IPS-11a (cell line): ENCODE measurements around the gene S100A1.
"Not testable (repeated sequence)": the region's sequence is repeated elsewhere in the genome, so short reads cannot be mapped to it uniquely, and the experiment has no call there.

Experiments used
- H3K4me3 ChIP-seq: one replicate; pipeline ENCODE4 v1.5.1; 2013; ENCODE audit warnings: low read depth, low read length, control low read depth

The S100A1 gene

DNA sequence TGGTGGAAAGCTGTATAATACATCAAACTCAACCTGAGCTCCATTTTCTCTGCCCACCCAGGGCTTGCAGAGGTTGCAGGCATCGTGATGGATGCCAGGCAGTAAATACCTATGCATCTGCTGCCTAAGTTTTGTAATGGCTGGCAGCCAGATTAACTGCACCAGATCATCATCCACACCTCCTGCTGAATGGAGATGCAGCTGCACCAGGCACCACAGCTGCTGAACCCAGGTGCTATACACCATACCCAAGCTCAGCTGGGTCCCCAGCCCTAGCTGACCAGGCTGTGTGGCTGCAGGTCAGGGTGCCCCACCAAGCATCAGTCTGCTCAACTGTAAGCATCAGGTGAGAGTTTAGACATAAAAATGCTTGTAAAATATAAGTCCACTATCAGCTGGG lies 23.5 kb downstream of the S100A1 start:
- H3K4me3 ChIP-seq = no peak overlapping the region

DNA sequence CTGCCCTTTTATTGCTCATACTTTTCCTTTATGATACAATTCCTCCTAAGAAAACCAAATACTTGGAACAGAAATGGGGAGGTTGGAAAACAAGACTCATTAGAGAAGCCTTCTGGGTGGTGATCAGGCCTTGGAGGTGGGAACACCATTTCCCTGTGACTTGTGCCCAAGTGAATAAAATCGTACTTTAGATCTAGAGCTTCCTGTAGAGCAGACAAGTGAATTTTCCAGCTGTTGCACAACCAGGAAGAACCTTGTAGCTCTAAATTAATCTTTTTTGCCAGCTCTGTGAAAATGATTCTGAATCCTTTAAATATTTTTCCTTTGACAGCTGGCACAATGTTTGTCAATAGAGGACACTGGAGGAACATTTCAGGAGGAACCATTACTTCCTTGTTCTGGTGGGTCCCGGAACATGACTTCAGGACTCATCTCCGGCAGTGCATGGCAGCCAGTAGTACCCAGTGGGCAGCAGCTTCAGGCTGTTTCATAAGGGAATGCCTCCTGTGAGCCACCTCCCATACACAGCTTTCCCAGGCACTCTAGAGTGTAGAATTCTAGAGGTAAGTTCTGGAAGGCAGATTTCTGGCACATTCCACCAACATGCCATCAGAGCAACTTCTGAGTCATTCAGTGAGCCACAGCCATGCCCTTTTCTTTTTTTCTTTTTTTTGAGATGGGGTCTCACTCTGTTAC lies 24.7 kb downstream of the S100A1 start:
- H3K4me3 ChIP-seq = no peak overlapping the region

DNA sequence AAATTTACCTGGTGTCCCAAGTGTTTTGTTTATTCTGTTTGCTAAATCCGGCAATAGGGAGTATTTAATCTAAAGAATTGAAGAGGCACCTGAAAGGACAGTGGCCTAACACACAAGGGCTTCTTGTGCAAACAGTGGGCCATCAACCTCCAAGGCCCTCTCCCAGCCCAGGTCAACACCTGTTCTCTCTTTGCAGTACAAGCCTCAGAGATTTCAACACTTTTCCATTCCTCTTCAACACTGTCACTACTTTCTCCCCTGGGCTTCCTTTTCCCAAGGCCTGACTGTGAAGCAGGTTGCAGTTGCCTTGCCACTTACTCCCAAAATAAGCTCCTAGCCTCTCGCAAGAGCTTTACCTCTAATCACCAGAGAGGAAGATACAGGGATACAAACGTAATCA lies 27.1 kb downstream of the S100A1 start:
- no peak overlapping the region for H3K4me3 ChIP-seq

DNA sequence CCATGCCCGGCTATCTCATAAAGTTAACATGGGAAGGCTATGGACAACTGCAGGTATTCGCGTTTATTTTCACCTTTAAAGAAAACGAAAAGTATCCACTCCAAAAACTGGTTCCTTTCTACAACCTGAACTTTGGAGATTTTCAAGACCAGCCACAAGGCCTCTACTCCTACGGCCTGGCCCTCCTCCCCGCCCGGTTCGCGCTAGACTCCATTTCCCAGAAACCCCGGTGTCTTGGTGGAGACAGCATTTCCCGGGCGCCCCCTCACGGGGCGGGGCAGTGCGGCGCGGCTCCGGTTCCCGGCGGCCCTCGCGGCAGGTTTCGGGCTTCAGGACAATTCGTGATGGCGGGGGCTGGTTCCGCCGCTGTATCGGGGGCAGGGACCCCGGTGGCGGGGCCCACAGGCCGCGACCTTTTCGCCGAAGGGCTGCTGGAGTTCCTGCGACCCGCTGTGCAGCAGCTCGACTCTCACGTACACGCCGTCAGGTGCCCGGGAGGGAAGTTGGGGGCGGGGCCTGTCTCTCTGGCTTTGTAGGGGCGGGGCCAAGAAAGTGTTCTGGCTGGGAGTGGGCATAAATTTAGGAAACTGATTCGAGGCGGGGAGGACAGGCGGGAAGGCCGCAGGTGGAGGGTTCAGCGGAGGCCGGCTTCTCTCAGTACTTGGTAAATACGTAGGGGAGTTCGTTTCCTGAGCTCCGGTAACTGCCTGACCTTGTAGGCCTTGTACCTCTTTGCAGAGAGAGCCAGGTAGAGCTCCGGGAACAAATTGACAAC lies 30.4 kb downstream of the S100A1 start, which contains the start of gene SNAPIN:
Gene SNAPIN, plus strand, starts transcription at position 304 of the 775 bp plus-strand sequence. Its CDS starts 41 bp downstream, at position 345.
- peak within 1 kb of the TSS; percentile 72 for H3K4me3 ChIP-seq

DNA sequence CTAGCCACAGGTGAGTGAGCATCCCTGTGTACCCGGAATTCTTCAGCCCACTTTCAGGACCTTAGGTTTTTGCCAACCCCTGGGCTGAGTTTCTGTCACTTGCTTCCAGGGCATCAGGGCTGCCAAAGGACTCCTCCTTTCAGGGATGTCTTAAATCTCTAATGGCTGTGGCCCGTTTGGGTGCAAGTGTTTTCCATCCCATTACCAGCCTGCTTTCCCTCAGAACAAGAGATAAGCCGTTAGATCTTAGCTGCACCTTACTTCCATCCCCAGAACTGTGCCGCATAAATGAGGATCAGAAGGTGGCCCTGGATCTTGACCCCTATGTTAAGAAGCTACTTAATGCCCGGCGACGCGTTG lies 30.9 kb downstream of the S100A1 start:
- peak overlapping the region; percentile 72 for H3K4me3 ChIP-seq

GRCh38 chr1:153659656-153660055 lies 31.4 kb downstream of the S100A1 start:
- peak overlapping the region; percentile 72 for H3K4me3 ChIP-seq

DNA sequence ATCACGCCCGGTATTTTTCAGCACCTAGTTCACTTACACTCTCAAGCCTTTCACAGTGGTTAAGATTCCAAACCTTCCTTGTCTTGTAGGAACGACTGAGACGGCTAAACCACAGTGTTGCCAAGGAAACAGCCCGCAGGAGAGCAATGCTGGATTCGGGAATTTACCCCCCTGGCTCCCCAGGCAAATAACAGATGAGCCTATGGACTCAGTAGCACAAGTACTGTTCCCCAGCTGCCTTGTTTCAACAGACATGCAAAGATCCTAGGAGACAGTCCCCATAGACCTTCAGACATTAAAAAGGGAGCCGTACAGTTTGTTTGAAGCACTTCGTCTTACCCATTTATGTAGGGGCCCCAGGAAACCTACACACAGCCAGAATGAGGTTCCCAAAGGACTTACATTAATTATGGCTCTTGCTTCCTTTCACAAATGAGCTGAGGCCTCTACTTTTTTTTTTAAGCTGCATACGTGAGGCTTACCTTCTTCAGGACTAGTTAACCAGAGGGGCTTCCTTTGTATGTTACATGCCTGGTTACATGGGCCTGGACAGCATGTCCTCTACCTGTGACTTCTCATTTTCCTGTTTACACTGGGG lies 33.0 kb downstream of the S100A1 start:
- H3K4me3 ChIP-seq = no peak overlapping the region

- H3K4me3 ChIP-seq = no peak overlapping the region
These were observed 34.0 kb downstream of the S100A1 start for GRCh38 chr1:153662269-153662668.

DNA sequence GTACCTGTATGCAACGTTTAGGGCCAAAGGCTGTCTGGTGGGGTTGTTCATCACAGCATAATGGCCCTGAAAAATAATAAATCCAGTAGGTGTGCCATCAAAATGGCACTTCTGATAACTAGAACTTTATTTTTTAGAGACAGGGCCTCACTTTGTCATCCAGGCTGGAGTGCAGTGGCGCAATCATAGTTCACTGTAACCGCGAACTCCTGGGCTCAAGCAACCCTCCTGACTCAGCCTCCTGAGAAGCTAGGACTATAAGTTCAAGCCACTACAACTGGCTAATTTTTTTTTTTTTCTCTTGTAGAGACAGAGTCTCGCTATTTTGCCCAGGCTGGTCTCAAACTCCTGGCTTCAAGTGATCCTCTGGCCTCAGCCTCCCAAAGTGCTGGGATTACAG lies 35.0 kb downstream of the S100A1 start:
- H3K4me3 ChIP-seq = no peak overlapping the region

GRCh38 chr1:153667439-153667838 lies 39.2 kb downstream of the S100A1 start:
- H3K4me3 ChIP-seq = no peak overlapping the region

- H3K4me3 ChIP-seq = not testable (repeated sequence)
These were observed 40.4 kb downstream of the S100A1 start for GRCh38 chr1:153668672-153669071.

DNA sequence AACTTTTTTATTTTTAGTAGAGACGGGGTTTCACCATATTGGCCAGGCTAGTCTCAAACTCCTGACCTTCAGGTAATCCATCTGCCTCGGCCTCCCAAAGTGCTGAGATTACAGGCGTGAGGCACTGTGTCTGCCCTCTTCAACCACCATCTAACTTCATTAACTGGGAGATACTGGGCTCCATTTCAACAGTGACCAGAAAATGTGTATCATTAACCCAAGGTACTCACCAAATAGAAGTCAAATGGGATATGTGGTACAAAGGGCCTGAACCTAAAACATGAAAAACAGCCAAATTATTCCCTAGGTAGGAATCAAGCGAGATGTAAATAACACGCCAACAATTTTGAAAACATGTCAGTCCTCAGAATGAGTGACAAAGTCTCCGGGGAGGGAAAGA lies 41.4 kb downstream of the S100A1 start:
- H3K4me3 ChIP-seq = peak overlapping the region; percentile 95

DNA sequence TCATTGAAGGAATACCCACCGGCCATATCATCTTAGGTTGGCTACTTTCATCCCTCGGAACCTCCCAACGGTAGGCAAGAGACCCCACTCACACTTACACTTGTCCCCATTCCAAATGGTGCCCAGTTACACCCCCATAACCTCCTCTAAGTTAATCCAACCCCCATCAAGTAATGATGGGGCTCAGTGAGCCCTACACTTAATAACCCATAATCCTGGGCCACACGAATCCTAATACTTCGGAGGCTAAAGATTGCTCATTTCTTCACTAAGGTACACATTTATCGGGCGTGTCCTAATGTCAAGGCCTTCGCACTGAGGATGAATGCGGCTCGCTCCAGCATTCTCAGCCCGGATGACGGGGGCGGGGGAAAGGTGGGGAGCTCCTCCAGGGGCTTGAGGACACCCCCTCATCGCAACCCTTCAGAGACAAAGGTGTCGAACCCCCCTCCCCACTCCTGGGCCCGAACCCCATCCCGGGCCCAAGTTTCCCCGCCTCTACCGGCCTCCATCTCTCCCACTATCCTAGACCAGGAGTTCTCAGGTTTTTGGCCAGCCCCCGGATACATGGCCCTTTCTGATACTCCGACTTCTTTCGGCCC lies 42.1 kb downstream of the S100A1 start:
- H3K4me3 ChIP-seq = peak overlapping the region; percentile 95

DNA sequence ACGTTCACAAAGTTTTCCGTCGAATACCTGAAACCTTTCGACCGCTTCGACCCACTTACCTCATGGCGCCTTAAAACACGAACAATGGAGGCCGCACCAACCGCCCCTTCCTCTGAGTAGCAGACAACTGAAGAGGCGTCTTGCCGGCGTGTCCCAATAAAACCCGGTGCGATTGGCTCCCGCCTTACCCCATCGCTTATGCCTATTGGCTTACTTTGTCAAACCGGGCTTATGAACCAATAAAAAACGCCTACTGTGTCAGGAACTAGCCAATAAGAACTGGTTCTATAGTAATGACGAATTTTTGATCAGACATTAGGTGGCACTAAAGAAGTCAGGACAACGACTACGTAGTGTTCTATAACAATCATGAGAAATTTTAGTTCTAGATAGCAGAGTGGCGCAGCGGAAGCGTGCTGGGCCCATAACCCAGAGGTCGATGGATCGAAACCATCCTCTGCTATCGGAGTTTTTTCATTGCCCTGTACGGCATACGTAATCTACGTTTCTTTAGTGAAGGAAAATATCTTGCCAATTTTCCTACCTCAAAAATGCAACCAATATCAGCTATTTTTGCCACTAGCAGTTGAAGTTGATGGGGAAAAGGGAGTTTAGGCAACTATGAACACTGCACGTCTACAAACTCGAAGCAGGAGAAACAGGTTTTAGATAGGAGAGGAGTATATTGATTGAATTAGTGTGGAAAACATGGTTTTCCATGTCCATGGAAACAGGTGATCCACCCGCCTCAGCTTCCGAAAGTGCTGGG lies 42.8 kb downstream of the S100A1 start, which contains the start of gene ILF2:
Gene ILF2, minus strand, starts transcription at position 135 of the 769 bp plus-strand sequence. Its CDS starts 71 bp downstream, at position 64.
- peak within 1 kb of the TSS; percentile 95 for H3K4me3 ChIP-seq

GRCh38 chr1:153671628-153672353 lies 43.6 kb downstream of the S100A1 start:
- peak overlapping the region; percentile 59 for H3K4me3 ChIP-seq

- no peak overlapping the region for H3K4me3 ChIP-seq
These were observed 45.3 kb downstream of the S100A1 start for GRCh38 chr1:153673511-153673910.

DNA sequence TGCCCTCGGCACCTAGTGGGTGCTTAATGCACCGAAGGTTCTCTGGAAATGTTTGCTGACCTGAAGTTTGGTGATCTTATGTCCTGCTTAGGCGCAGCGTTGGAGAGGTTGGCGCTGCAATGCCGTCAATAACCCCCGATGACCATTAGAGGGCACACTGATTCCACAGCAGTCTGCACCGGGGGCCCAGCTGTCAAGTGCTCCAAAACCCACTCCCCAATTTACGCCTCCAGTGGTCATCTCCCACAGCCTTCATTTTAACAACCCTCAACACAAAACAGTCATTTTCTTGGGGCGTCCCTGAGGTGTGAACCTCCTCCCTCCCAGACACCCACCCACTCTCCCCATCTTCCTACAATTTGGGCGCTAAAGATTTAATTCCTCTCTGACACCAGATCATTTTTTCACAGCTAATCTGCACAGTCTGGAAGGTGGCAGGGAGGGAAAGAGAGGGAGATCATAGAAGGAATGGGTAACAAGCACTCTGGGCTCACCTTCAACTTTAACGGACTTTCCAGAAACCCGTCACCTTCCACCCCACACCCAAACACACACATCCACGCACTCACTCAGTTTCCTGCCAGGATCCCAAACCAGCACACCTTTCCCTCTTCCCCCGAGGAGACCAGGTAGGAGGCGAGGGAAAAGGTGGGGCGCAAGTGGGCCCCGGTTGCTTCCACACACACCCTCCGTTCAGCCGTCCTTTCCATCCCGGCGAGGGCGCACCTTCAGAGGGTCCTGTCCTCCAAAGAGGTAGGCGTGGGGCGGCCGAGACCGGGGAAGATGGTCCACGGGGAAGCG lies 49.7 kb downstream of the S100A1 start:
- peak overlapping the region; percentile 67 for H3K4me3 ChIP-seq

- peak within 1 kb of the TSS; percentile 67 for H3K4me3 ChIP-seq
These were observed 50.5 kb downstream of the S100A1 start, which contains the start of gene NPR1 for GRCh38 chr1:153678519-153679336. TSS of gene NPR1 (plus strand) at chr1:153678688. CDS start at chr1:153679109, 421 bp downstream.
